HCT116 (cell line): ENCODE data around the gene GLRA3. TPM values are rescaled to one million over a fixed set of nuclear protein-coding genes. Genes with fewer than 3 reads are reported as not detected.

Experiments
- ATAC-seq: fragments of 200-7000 bp; cut with Tn5 transposase; 2 replicates; pipeline ENCODE4 v1.9.1; 2020; ENCODE audit warnings: mild to moderate bottlenecking, moderate library complexity
- BruUV-seq: library from RNA; stranded (reverse); fragments of 400-500 nt; replicated peaks from 2 replicates; lab custom pipeline; 2021; lab: Mats Ljungman, UMichigan
- CTCF ChIA-PET: fragments of 300-600 bp; sonication (Branson Sonifier 250); formaldehyde crosslinking; loops from one replicate; lab custom pipeline; 2021; ENCODE audit warnings: antibody characterized with exemption; lab: Charles Lee
- POLR2A ChIA-PET: fragments of 300-600, 350-600 bp; sonication (Branson Sonifier 250); formaldehyde crosslinking; loops from one replicate; lab custom pipeline; 2021; ENCODE audit warnings: antibody characterized with exemption; lab: Charles Lee
- RAD21 ChIA-PET, 2 experiments: fragments of 300-600 bp; sonication (Branson Sonifier 250); formaldehyde crosslinking; loops; one replicate each; lab custom pipeline; 2023; ENCODE audit warnings: low total read pairs in 2 of 2; ENCODE audit not compliant: uncharacterized antibody in 2 of 2, unreplicated experiment in 2 of 2, low non-redundant PET in 1 of 2; lab: Charles Lee
- DNase-seq: peaks from one replicate; pipeline ENCODE4 v3.0.0-alpha.2; 2010; ENCODE audit warnings: low read depth, low spot score
- H2AFZ ChIP-seq: fragments of 200-600 bp; shearing (Covaris generic), sonication (generic); 2 replicates; pipeline ENCODE4 v1.6.1; 2017; ENCODE audit warnings: low read depth, mixed run types, mixed read lengths, antibody characterized with exemption, low read length; ENCODE audit not compliant: poor library complexity, severe bottlenecking
- H3K27ac ChIP-seq: 2 replicates; pipeline ENCODE4 v1.5.1; 2012; ENCODE audit warnings: low read depth, low read length
- H3K27me3 ChIP-seq: fragments of 200-600 bp; sonication (generic); 2 replicates; pipeline ENCODE4 v1.6.1; 2016; ENCODE audit warnings: mixed run types, low read length, mixed read lengths; ENCODE audit not compliant: insufficient read depth
- H3K36me3 ChIP-seq, 2 experiments: fragments of 200-500 bp in 1 of 2; fragments of 200-600 bp in 1 of 2; sonication (Bioruptor generic) in 1 of 2; sonication (generic) in 1 of 2; 2 replicates each; pipeline versions ENCODE4 v1.5.1 to v1.6.1; 2014 to 2016; ENCODE audit warnings: low read length in 2 of 2, inconsistent platforms in 1 of 2, mixed read lengths in 1 of 2, mixed run types in 1 of 2; ENCODE audit not compliant: insufficient read depth in 2 of 2, control insufficient read depth in 1 of 2
- H3K4me1 ChIP-seq, 2 experiments: fragments of 200-600 bp in 1 of 2; sonication (generic) in 1 of 2; 2 replicates each; pipeline versions ENCODE4 v1.5.1 to v1.6.1; 2012 to 2017; ENCODE audit warnings: low read length in 2 of 2, inconsistent platforms in 1 of 2, mild to moderate bottlenecking in 1 of 2, mixed read lengths in 1 of 2, mixed run types in 1 of 2, moderate library complexity in 1 of 2; ENCODE audit not compliant: insufficient read depth in 2 of 2, control insufficient read depth in 1 of 2
- H3K4me2 ChIP-seq: fragments of 200-600 bp; sonication (generic); 2 replicates; pipeline ENCODE4 v1.6.1; 2017; ENCODE audit warnings: mixed run types, low read length, mixed read lengths
- H3K4me3 ChIP-seq, 2 experiments: fragments of 200-600 bp in 1 of 2; sonication (generic) in 1 of 2; replicated peaks in 1 of 2; 2 replicates each; pipeline ENCODE4 v1.5.1; 2011 to 2016; ENCODE audit warnings: low read length in 2 of 2, control low read depth in 1 of 2, low read depth in 1 of 2, mild to moderate bottlenecking in 1 of 2, mixed read lengths in 1 of 2, mixed run types in 1 of 2
- H3K79me2 ChIP-seq: fragments of 200-600 bp; sonication (generic); 2 replicates; pipeline ENCODE4 v1.6.1; 2017; ENCODE audit warnings: mild to moderate bottlenecking, mixed run types, low read length, moderate library complexity, mixed read lengths; ENCODE audit not compliant: insufficient read depth
- H3K9ac ChIP-seq: fragments of 200-600 bp; sonication (generic); 2 replicates; pipeline ENCODE4 v1.6.1; 2016; ENCODE audit warnings: low read length, mixed read lengths
- H3K9me2 ChIP-seq: fragments of 200-600 bp; sonication (generic), shearing (Covaris generic); 2 replicates; pipeline ENCODE4 v1.6.1; 2017; ENCODE audit warnings: mixed run types, mild to moderate bottlenecking, moderate library complexity; ENCODE audit not compliant: insufficient read depth
- H3K9me3 ChIP-seq, 2 experiments: fragments of 200-500 bp in 1 of 2; fragments of 200-600 bp in 1 of 2; sonication (Bioruptor generic) in 1 of 2; sonication (generic) in 1 of 2; 2 replicates each; pipeline ENCODE4 v1.6.1; 2014 to 2017; ENCODE audit warnings: low read length in 2 of 2, mixed read lengths in 2 of 2, inconsistent platforms in 1 of 2, low read depth in 1 of 2, mild to moderate bottlenecking in 1 of 2, mixed run types in 1 of 2, moderate library complexity in 1 of 2; ENCODE audit not compliant: control insufficient read depth in 1 of 2, insufficient read depth in 1 of 2
- H4K20me1 ChIP-seq: fragments of 200-600 bp; sonication (generic), shearing (Covaris generic); 2 replicates; pipeline ENCODE4 v1.6.1; 2017; ENCODE audit warnings: mixed run types, mild to moderate bottlenecking, moderate library complexity; ENCODE audit not compliant: insufficient read depth
- EZH2phosphoT487 ChIP-seq: fragments of 200-600 bp; IDR thresholded peaks from 2 replicates; pipeline ENCODE4 v1.6.1; 2018; ENCODE audit warnings: antibody characterized with exemption, borderline replicate concordance
- FOSL1 ChIP-seq: IDR thresholded peaks from 2 replicates; pipeline ENCODE4 v1.6.1; 2012; ENCODE audit warnings: low read depth
- JUND ChIP-seq: IDR thresholded peaks from 2 replicates; pipeline ENCODE4 v1.6.1; 2012
- ZFX ChIP-seq: fragments of 450-650 bp; IDR thresholded peaks from 2 replicates; pipeline ENCODE4 v1.6.1; 2017
- intact Hi-C: fragments of 100-400 bp; cut with micrococcal nuclease; formaldehyde crosslinking; loops from 2 replicates; pipeline ENCODE4 v1.10.0; 2022
- total RNA-seq: library from RNA; stranded (reverse); gene quantifications from one replicate; pipeline ENCODE4 v1.2.1, GENCODE V29; 2021; ENCODE audit not compliant: unreplicated experiment

GLRA3 gene
- total RNA-seq, 1 experiment from 2014 or later = not detected

GRCh38 chr4:174681723-174682300 is 147.2 kb downstream of the GLRA3 start:
- Histone ChIP-seq H2AFZ (peak overlapping the region; percentile 48), H3K4me1 (peaks cover 0 to 11% of the 10 kb centered on the region in 2 experiments; a peak in 2 of 4 replicates), H3K27me3 (no peaks in the 10 kb centered on the region), H3K9me2 (no peaks in the 10 kb centered on the region), H3K9ac (no peak overlapping the region)
- CTCF ChIA-PET = interaction anchor here (0.6 kb wide), 1 partner anchor 1851 kb away, joined by 3 read pairs; no protein-coding TSS in a partner anchor
- 0 out of 2 replicates have a peak, but pooled peaks have one; percentile 27 for TF ChIP-seq JUND
- TF ChIP-seq FOSL1 = 0 out of 2 replicates have a peak, but pooled peaks have one; percentile 34
- no peak for TF ChIP-seq ZFX
- TF ChIP-seq, all 23 proteins: peak for 2
- Histone ChIP-seq H3K9me3 (no peaks in the 10 kb centered on the region), H3K4me2 (peak overlapping the region; percentile 15; the same call in 1 of the 2 replicates), H3K27ac (no peak overlapping the region), H3K36me3 (no peaks in the 10 kb centered on the region), H3K4me3 (no peak overlapping the region), H3K79me2 (no peaks in the 10 kb centered on the region), H4K20me1 (no peaks in the 10 kb centered on the region)
- POLR2A ChIA-PET = no interaction called here
- RAD21 ChIA-PET = no interaction called here
- no TSS peak for BruUV-seq
- ATAC-seq (peak; percentile 67), DNase-seq (no peak)
- intact Hi-C loops = no loop called here

- Histone ChIP-seq H3K4me3 (no peak overlapping the region), H3K4me1 (no peaks in the 10 kb centered on the region), H3K9me3 (no peaks in the 10 kb centered on the region), H3K9ac (no peak overlapping the region), H3K9me2 (no peaks in the 10 kb centered on the region), H4K20me1 (no peaks in the 10 kb centered on the region), H3K36me3 (no peaks in the 10 kb centered on the region), H3K79me2 (no peaks in the 10 kb centered on the region), H3K27ac (no peak overlapping the region), H2AFZ (no peak overlapping the region), H3K27me3 (no peaks in the 10 kb centered on the region), H3K4me2 (no peak overlapping the region)
- ATAC-seq (no peak), DNase-seq (no peak)
- RAD21 ChIA-PET = no interaction called here
- CTCF ChIA-PET = no interaction called here
- BruUV-seq = no TSS peak
- no peak for TF ChIP-seq EZH2phosphoT487
- intact Hi-C loops = no loop called here
- POLR2A ChIA-PET = no interaction called here
Observed at GRCh38 chr4:174674305-174674840, 154.7 kb downstream of the GLRA3 start.
